Endodermal cell (in vitro differentiated cells): ENCODE measurements around the gene MORC3. TPM values are rescaled to one million over a fixed set of nuclear protein-coding genes. Genes with fewer than 3 reads are reported as not detected.
A peak's percentile ranks its signal among the peaks of the same experiment; 100 is the strongest.
"Not testable (repeated sequence)": the region's sequence is repeated elsewhere in the genome, so short reads cannot be mapped to it uniquely, and the experiment has no call there.

Experiments
- DNase-seq: peaks from one replicate; pipeline ENCODE4 v3.0.0-alpha.2; 2017
- H3K27ac ChIP-seq: 2 replicates; pipeline ENCODE4 v1.5.1; 2013; ENCODE audit warnings: mild to moderate bottlenecking, low read depth, low read length, moderate library complexity
- H3K27me3 ChIP-seq: 2 replicates; pipeline ENCODE4 v1.6.1; 2013; ENCODE audit warnings: mild to moderate bottlenecking, low read length, moderate library complexity; ENCODE audit not compliant: insufficient read depth, control insufficient read depth, poor library complexity, severe bottlenecking
- H3K36me3 ChIP-seq: 2 replicates; pipeline ENCODE4 v1.7.0; 2013; ENCODE audit warnings: mild to moderate bottlenecking, low read length, moderate library complexity; ENCODE audit not compliant: control insufficient read depth, insufficient read depth
- H3K4me1 ChIP-seq: one replicate; pipeline ENCODE4 v1.7.0; 2013; ENCODE audit warnings: low read length; ENCODE audit not compliant: control insufficient read depth, insufficient read depth
- H3K4me3 ChIP-seq: 2 replicates; pipeline ENCODE4 v1.5.1; 2013; ENCODE audit warnings: mild to moderate bottlenecking, low read length, moderate library complexity
- H3K9ac ChIP-seq: 2 replicates; pipeline ENCODE4 v1.6.1; 2013; ENCODE audit warnings: mild to moderate bottlenecking, low read length, moderate library complexity; ENCODE audit not compliant: poor library complexity, severe bottlenecking; ENCODE audit errors: extremely low read depth
- H3K9me3 ChIP-seq: 2 replicates; pipeline ENCODE4 v1.6.1; 2013; ENCODE audit warnings: mild to moderate bottlenecking, low read length, moderate library complexity; ENCODE audit not compliant: control insufficient read depth
- H3K27ac Mint-ChIP-seq: 2 replicates; pipeline ENCODE4 v1.8.0; 2020; ENCODE audit warnings: mixed read lengths
- H3K27me3 Mint-ChIP-seq: 2 replicates; pipeline ENCODE4 v1.8.0; 2021; ENCODE audit warnings: mild to moderate bottlenecking, mixed read lengths; ENCODE audit not compliant: insufficient read depth
- H3K36me3 Mint-ChIP-seq: 2 replicates; pipeline ENCODE4 v1.8.0; 2020; ENCODE audit warnings: low read depth, mixed read lengths
- H3K4me1 Mint-ChIP-seq: 2 replicates; pipeline ENCODE4 v1.8.0; 2020; ENCODE audit warnings: mixed read lengths
- H3K4me3 Mint-ChIP-seq: 2 replicates; pipeline ENCODE4 v1.8.0; 2020; ENCODE audit warnings: mild to moderate bottlenecking, moderate library complexity, mixed read lengths
- H3K9me3 Mint-ChIP-seq: 2 replicates; pipeline ENCODE4 v1.8.0; 2020; ENCODE audit warnings: mild to moderate bottlenecking, mixed read lengths
- whole genome bisulfite sequencing, 2 experiments: methylation state at CpG; one replicate each; pipeline versions ENCODE4 v1.1.5 to v1.1.7; 2013; ENCODE audit warnings: missing lambda C conversion rate in 2 of 2, mixed read lengths in 1 of 2; ENCODE audit not compliant: insufficient coverage in 1 of 2, insufficient read length in 1 of 2; 5-methylcytosine and 5-hydroxymethylcytosine counted together
- total RNA-seq, 2 donors: library from RNA; stranded (reverse); fragmentation: NEBNext Ultra II Directional in 1 of 2; extraction: Animal tissue kit (Norgen Biotek cat#: 25700) in 1 of 2; gene quantifications; 2 replicates in 1 of 2; 3 replicates in 1 of 2; pipeline ENCODE4 v1.2.1, GENCODE V29; 2021
- TF ChIP-seq, protein P1 (sequence below): fragments of 200-600 bp; sonication (generic); conservative IDR thresholded peaks from 2 replicates; pipeline ENCODE4 v1.5.0; 2021; ENCODE audit warnings: antibody characterized with exemption, mild to moderate bottlenecking

MORC3 gene
- total RNA-seq, 2 donors from 2014 or later: 17.8 to 23.3 TPM

DNA sequence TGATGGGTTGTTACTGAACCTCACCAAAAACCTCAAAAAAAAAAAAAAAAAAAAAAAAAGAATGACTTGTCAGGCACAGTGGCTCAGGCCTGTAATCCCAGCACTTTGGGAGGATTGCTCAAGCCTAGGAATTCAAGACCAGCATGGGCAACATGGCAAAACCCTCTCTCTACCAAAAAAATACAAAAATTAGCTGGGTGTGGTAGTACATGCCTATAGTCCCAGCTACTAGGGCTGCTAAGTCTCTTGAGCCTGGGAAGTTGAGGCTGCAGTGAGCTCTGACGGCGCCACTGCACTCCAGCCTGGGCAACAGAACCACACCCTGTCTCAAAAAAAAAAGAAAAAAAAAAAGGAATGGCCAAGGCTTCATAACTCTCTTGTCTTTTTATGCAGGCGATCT lies 76.3 kb downstream of the MORC3 start:
- H3K9me3 Mint-ChIP-seq: peaks cover 19% of the 10 kb centered on the region
- Histone ChIP-seq H3K27me3 (no peaks in the 10 kb centered on the region), H3K9ac (no peak overlapping the region), H3K36me3 (peaks cover 38% of the 10 kb centered on the region), H3K27ac (no peak overlapping the region), H3K9me3 (peaks cover 7% of the 10 kb centered on the region), H3K4me1 (no peaks in the 10 kb centered on the region), H3K4me3 (no peak overlapping the region)
- no peaks in the 10 kb centered on the region for H3K27me3 Mint-ChIP-seq
- peaks cover 56% of the 10 kb centered on the region for H3K36me3 Mint-ChIP-seq
- TF ChIP-seq, protein P1, sequence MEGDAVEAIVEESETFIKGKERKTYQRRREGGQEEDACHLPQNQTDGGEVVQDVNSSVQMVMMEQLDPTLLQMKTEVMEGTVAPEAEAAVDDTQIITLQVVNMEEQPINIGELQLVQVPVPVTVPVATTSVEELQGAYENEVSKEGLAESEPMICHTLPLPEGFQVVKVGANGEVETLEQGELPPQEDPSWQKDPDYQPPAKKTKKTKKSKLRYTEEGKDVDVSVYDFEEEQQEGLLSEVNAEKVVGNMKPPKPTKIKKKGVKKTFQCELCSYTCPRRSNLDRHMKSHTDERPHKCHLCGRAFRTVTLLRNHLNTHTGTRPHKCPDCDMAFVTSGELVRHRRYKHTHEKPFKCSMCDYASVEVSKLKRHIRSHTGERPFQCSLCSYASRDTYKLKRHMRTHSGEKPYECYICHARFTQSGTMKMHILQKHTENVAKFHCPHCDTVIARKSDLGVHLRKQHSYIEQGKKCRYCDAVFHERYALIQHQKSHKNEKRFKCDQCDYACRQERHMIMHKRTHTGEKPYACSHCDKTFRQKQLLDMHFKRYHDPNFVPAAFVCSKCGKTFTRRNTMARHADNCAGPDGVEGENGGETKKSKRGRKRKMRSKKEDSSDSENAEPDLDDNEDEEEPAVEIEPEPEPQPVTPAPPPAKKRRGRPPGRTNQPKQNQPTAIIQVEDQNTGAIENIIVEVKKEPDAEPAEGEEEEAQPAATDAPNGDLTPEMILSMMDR: no peak
- H3K27ac Mint-ChIP-seq: no peak overlapping the region
- WGBS, 2 experiments: 92 to 100% methylated on average over 1 to 3 of the region's 3 CpGs
- DNase-seq: no peak
- H3K4me3 Mint-ChIP-seq: no peak overlapping the region
- peaks cover 17% of the 10 kb centered on the region for H3K4me1 Mint-ChIP-seq

DNA sequence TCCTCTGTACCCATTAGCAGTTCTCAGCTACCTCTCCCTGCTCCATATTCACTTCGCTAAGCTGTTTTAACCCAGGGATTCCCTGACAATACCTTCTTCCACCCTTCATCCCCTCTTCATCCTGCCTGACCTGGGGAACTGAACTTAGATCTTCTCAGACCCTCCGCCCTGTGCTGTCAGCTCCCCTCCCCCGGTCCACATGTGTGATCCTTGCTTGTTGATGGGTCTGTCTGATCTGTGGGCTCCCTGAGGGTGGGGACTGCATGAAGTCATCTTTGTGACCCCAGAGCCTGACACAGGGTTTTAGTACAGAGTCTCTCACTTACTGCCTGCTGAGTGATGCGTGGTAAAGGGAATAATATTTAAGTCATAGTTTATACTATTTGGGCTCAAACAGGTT lies 77.0 kb downstream of the MORC3 start:
- H3K4me1 Mint-ChIP-seq: peaks cover 17% of the 10 kb centered on the region
- 82 to 88% methylated on average over 3 to 4 of the region's 4 CpGs for WGBS, 2 experiments

DNA sequence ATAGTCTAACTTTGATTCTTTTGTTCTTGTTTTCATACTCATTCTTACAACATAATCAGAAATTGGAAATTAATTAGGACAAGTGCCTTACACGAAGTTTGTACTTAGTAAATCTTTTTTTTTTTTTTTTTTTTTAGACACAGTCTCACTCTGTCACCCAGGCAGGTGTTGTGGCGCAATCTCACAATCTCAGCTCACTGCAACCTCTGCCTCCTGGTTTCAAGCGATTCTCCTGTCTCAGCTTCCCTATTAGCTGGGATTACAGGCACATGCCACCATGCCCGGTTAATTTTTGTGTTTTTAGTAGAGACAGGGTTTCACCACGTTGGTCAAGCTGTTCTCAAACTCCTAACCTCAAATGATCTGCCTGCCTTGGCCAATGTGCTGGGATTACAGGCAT lies 77.6 kb downstream of the MORC3 start:
- no peak overlapping the region for H3K4me3 Mint-ChIP-seq
- DNase-seq: peak; percentile 13
- no peaks in the 10 kb centered on the region for H3K27me3 ChIP-seq
- H3K36me3 ChIP-seq: peaks cover 43% of the 10 kb centered on the region
- no peak overlapping the region for H3K9ac ChIP-seq
- peaks cover 5% of the 10 kb centered on the region for H3K9me3 ChIP-seq
- no peaks in the 10 kb centered on the region for H3K4me1 ChIP-seq
- H3K27me3 Mint-ChIP-seq: no peaks in the 10 kb centered on the region
- H3K27ac Mint-ChIP-seq: no peak overlapping the region
- TF ChIP-seq, protein P1: no peak
- WGBS, 2 experiments: 88 to 94% methylated on average over 4 to 5 of the region's 5 CpGs
- H3K27ac ChIP-seq: no peak overlapping the region
- peaks cover 56% of the 10 kb centered on the region for H3K36me3 Mint-ChIP-seq
- peaks cover 17% of the 10 kb centered on the region for H3K4me1 Mint-ChIP-seq
- H3K4me3 ChIP-seq: no peak overlapping the region
- H3K9me3 Mint-ChIP-seq: peaks cover 10% of the 10 kb centered on the region

More for the DNA sequence above, 77.0 kb downstream of the MORC3 start:
- Mint-ChIP-seq H3K36me3 (peaks cover 54% of the 10 kb centered on the region), H3K9me3 (peaks cover 14% of the 10 kb centered on the region), H3K4me3 (no peak overlapping the region), H3K27ac (peak overlapping the region; percentile 3), H3K27me3 (no peaks in the 10 kb centered on the region)
- Histone ChIP-seq H3K4me3 (no peak overlapping the region), H3K27me3 (no peaks in the 10 kb centered on the region), H3K9me3 (peaks cover 5% of the 10 kb centered on the region), H3K4me1 (no peaks in the 10 kb centered on the region), H3K27ac (no peak overlapping the region), H3K9ac (no peak overlapping the region), H3K36me3 (peaks cover 36% of the 10 kb centered on the region)
- no peak for DNase-seq
- TF ChIP-seq, protein P1: no peak

DNA sequence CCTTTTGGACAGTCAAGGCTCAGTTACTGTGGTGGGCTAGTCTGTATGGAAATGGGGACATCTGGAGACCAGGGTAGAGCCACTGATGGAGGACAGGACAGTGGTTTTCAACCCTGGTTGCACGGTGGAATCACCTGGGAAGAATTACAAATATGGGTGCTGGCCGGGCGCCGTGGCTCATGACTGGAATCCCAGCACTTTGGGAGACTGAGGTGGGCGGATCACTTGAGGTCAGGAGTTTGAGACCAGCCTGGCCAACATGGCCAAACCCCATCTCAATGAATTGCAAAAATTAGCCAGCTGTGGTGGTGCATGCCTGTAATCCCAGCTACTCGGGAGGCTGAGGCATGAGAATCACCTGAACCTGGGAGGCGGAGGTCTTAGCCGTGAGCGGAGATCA lies 79.7 kb downstream of the MORC3 start:
- not testable (repeated sequence) for H3K27ac ChIP-seq, H3K4me3 ChIP-seq, H3K9me3 Mint-ChIP-seq, H3K27me3 ChIP-seq, H3K4me3 Mint-ChIP-seq, H3K27ac Mint-ChIP-seq, H3K27me3 Mint-ChIP-seq, H3K4me1 ChIP-seq, H3K9ac ChIP-seq, DNase-seq, H3K9me3 ChIP-seq
- 95 to 96% methylated on average over 9 of the region's 9 CpGs for WGBS, 2 experiments
- peaks cover 17% of the 10 kb centered on the region for H3K4me1 Mint-ChIP-seq
- peaks cover 40% of the 10 kb centered on the region for H3K36me3 ChIP-seq
- H3K36me3 Mint-ChIP-seq: peaks cover 51% of the 10 kb centered on the region
